MM.1S (cell line): Measurements from ENCODE around the gene MAPRE3.

Experiments
- CTCF ChIP-seq: fragments of 300-600 bp; sonication (generic); IDR thresholded peaks from 2 replicates; pipeline ENCODE4 v1.5.1; 2016; ENCODE audit warnings: antibody characterized with exemption, low read length, mixed read lengths
- EZH2 ChIP-seq: fragments of 300-600 bp; sonication (generic); optimal IDR thresholded peaks from 2 replicates; pipeline ENCODE3; 2017; ENCODE audit warnings: low read depth, mild to moderate bottlenecking, antibody characterized with exemption, low read length, mixed read lengths

GRCh38 chr2:27024812-27025211 is 54.4 kb downstream of the MAPRE3 start:
- TF ChIP-seq CTCF (no peak), EZH2 (no peak)
